GM18511 (cell line): Measurements from ENCODE around the gene CCDC148.

ENCODE experiments used
- ATAC-seq: cut with Tn5 transposase; IDR thresholded peaks from one replicate; pipeline ENCODE4 v1.9.1; 2021; ENCODE audit warnings: mild to moderate bottlenecking, moderate library complexity; ENCODE audit not compliant: unreplicated experiment

CCDC148 gene

GRCh38 chr2:158131483-158131912, 325.1 kb downstream of the CCDC148 start:
- no peak for ATAC-seq

DNA sequence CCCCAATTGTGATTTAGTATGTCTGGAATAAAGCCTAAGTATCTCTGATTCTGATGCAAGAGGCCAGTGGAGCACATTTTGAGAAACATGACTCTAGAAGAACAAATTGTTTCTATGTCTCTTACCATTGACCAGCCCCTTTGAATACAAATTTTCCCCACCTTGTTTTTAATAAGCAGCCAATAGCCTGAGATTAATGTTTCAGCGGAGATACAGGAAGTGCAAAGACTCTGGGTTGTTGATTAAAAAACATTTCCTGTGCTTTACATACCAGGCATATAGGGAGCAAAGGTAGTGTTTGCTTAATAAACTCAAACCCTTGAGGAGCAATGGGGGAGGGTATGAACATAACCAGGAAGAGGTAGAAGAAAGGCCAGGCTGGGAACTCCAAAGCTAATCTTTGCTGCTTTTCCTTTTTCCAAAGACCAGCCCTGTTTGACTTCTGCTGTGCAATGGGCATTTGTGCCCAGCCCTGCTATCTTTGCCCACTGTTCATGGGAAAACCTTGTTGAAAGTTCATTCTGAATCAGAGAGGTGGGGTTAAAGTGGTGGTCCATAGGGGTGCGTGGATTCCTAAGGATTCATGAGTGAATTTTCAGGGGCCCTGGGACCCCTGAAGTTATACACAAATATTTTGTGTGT, 325.6 kb downstream of the CCDC148 start:
- ATAC-seq = no peak

- ATAC-seq = no peak
Measured at GRCh38 chr2:158129037-158129436, 327.5 kb downstream of the CCDC148 start.

DNA sequence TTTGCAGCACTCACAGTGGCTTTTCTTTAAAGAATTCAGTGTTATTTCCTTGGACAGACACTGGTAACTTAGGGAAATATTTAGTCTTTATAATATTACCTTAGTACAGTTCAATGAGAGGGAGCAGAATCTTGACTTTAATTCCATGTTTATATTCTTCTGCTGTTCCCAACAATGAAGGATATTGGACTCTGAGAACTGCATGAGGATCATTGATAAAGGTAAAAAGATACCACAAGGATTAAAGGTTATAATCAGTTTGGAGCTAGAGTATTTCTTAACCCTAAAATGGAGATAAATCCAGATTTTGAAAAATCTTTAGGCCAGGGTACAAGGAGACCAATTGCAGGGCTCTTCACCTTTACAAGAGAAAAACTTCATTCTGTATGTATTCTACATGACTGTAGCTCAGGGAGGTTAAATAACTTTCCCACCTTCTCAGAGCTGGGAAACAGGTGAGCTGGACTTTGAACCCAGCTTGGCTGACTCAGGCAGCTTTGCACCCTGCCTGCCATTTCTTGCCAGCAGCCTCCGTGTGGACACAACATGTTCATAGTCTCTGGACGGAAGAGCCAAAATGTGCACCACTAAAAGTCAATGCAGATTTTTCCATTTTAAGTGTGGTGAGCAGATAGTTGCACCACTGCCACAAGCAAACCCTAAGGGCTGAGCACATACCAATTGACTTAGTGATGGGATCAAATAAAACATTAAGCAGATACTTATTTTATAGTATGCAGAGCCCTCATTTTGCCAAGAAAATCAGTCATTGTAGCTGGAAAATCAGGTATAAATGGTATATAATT, 328.2 kb downstream of the CCDC148 start:
- no peak for ATAC-seq

DNA sequence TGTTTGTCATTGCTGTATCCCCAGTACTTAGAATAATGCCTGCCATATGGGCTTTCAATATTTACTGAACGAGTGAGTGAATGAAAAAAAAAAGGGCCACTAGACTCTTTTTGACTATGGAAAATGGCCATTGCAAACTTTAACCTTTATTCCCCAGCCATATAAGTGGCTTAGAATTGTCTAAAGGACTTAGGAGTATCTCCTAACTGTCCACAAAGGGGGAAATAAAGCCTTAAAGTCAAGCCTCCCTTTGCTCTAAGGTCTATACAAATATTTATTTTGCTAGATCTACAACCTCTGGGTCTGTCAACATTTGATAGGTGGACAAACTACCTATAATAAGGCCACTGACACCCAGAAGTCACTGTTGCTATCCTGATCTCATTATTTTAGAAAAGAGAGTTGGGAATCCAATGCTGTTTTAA, 329.2 kb downstream of the CCDC148 start:
- no peak for ATAC-seq

DNA sequence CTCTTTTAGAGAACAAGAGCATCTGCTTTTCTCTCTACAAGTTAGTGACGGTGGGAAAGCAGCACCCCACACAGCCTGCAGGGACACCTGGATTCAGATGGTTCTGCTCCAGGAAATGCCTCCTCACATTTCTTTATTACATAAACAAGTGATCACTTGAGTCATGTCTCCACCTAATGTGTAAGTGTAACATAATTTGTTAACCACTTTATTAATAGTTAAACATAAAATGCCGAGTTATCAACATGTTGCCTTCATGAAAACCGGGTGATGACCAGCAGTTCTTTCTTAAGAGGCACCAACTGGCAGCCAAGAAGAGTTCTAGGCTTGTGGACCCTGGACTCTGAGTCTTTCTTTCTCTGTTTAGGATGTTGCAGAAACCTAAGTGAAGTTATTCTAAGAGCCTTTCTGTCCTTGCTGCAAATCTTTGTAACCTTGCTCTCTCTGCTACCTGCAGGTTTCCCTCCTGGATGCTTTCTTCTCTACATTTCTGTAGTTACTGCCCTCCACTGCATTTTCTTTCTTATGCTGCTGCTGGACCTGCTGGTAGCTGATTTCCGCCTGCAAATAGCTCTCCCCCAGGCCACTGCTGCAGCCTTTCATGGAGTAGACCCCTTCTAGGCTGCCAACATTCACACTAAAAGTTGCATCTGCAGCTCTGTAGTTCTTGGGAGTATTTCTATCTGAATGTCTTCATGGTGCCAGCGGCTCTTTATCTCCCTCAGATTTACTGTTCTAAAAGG, 330.6 kb downstream of the CCDC148 start:
- ATAC-seq = no peak

DNA sequence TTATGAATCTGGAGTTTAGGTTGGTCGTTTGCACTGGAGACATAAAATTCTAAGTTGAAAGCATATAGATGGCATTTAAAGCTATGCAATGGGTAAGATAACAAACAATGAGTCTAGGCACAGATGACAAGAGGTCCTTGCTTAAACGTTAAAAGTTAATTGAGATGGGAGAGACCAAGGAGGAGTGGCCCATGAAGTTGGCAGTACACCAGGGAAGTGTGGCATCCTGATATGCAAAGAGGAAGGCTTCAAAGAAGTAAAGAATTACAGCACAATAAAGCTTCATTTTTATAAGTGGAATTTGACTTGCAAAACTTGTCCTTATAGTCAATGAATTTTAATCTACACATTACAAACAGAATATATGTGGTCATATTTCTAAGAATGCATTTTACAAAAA, 331.7 kb downstream of the CCDC148 start:
- ATAC-seq = no peak
